Motor neuron (in vitro differentiated cells): ENCODE data around the gene LARGE1. TPM values are rescaled to one million over a fixed set of nuclear protein-coding genes. Genes with fewer than 3 reads are reported as not detected.
A peak's percentile ranks its signal among the peaks of the same experiment; 100 is the strongest.

Experiments
- ATAC-seq, 8 experiments: fragments of 200-7000 bp; cut with Tn5 transposase; replicated peaks in 6 of 8; 2 replicates each; pipeline ENCODE4 v1.8.0; 2021; ENCODE audit warnings: mild to moderate bottlenecking in 8 of 8, moderate library complexity in 8 of 8
- H3K27ac ChIP-seq, 2 donors: fragments of 250-450 bp; sonication (Bioruptor Pico); 2 replicates each; pipeline ENCODE4 v1.9.0; 2021; ENCODE audit warnings: antibody characterized with exemption in 2 of 2, mild to moderate bottlenecking in 2 of 2, moderate library complexity in 1 of 2
- H3K4me1 ChIP-seq, 2 donors: fragments of 250-450 bp; sonication (Bioruptor Pico); replicated peaks in 1 of 2; 2 replicates each; pipeline ENCODE4 v1.6.1; 2021; ENCODE audit warnings: antibody characterized with exemption in 2 of 2, mild to moderate bottlenecking in 2 of 2, moderate library complexity in 1 of 2
- H3K4me3 ChIP-seq, 5 donors: fragments of 250-450 bp; sonication (Bioruptor Pico); 2 replicates each; pipeline ENCODE4 v1.9.0; 2021; ENCODE audit warnings: antibody characterized with exemption in 5 of 5, mild to moderate bottlenecking in 5 of 5, moderate library complexity in 4 of 5
- WGBS, 10 experiments: fragments of 450-650 bp; shearing (Covaris generic); methylation state at CpG; one replicate each; pipeline ENCODE4 v1.0.0; 2022; 5-methylcytosine and 5-hydroxymethylcytosine counted together
- in situ Hi-C, 9 experiments: fragments of 400-800 bp; cut with MboI; loops; one replicate each; pipeline ENCODE4 v1.15.0; 2021; ENCODE audit warnings: low sequenced_read_pairs in 9 of 9, low pct_unique_long_range_greater_than_20kb in 2 of 9; ENCODE audit not compliant: unreplicated experiment in 9 of 9
- total RNA-seq, 8 experiments: library from RNA; unstranded; fragments of 300-600 nt; gene quantifications; 2 replicates each; pipeline versions ENCODE4 v1.2.3 to v1.2.4, GENCODE V29; 2022

LARGE1 gene
- total RNA-seq, 8 experiments from 2014 or later, result 1.7 to 36.1 (median 20.6) TPM

GRCh38 chr22:33677536-33677935, 242.7 kb downstream of the LARGE1 start:
- Histone ChIP-seq H3K27ac (no peak overlapping the region), H3K4me3 (no peak overlapping the region), H3K4me1 (peaks cover 0 to 8% of the 10 kb centered on the region in 2 donors)
- 6 to 100% (median 79%) methylated on average over 1 to 4 of the region's 4 CpGs for WGBS, 10 experiments
- ATAC-seq, result no peak
- in situ Hi-C loops, result no loop called here

- no peak overlapping the region for H3K27ac ChIP-seq
- in situ Hi-C loops, result no loop called here
- H3K4me3 ChIP-seq, result no peak overlapping the region
- 0 to 83% (median 62%) methylated on average over 1 to 4 of the region's 4 CpGs; no CpG with 5 or more reads in 3 of the 10 experiments for WGBS, 10 experiments
- ATAC-seq, result no peak
- peaks cover 8 to 21% of the 10 kb centered on the region in 2 donors for H3K4me1 ChIP-seq
These were observed 245.9 kb downstream of the LARGE1 start for GRCh38 chr22:33674357-33674756.

- 24 to 77% (median 44%) methylated on average over 1 to 2 of the region's 2 CpGs; no CpG with 5 or more reads in 2 of the 10 experiments for WGBS, 10 experiments
- no peak overlapping the region for H3K4me3 ChIP-seq
- peaks cover 26 to 40% of the 10 kb centered on the region in 2 donors for H3K4me1 ChIP-seq
- peak in 5 of 8 experiments; percentile 31 to 71 (median 48) for ATAC-seq
- H3K27ac ChIP-seq, result peak overlapping the region in 1 of 2 donors; percentile 18
- in situ Hi-C loops, result no loop called here
These were observed 250.5 kb downstream of the LARGE1 start for GRCh38 chr22:33669746-33670145.

GRCh38 chr22:33666961-33667619, 253.2 kb downstream of the LARGE1 start:
- peak in 5 of 8 experiments; percentile 36 to 62 (median 55) for ATAC-seq
- H3K27ac ChIP-seq, result peak overlapping the region; percentile 1 to 30
- WGBS, 10 experiments, result 0 to 76% (median 40%) methylated on average over 1 to 5 of the region's 6 CpGs; no CpG with 5 or more reads in 1 of the 10 experiments
- peaks cover 26 to 40% of the 10 kb centered on the region in 2 donors for H3K4me1 ChIP-seq
- H3K4me3 ChIP-seq, result no peak overlapping the region
- in situ Hi-C loops, result no loop called here

GRCh38 chr22:33666279-33666960, 253.9 kb downstream of the LARGE1 start:
- peak in 7 of 8 experiments; percentile 62 to 83 (median 72) for ATAC-seq
- Histone ChIP-seq H3K4me1 (peaks cover 26 to 40% of the 10 kb centered on the region in 2 donors), H3K27ac (peak overlapping the region; percentile 1 to 30), H3K4me3 (no peak overlapping the region)
- in situ Hi-C loops, result no loop called here
- 0 to 100% (median 21%) methylated on average over 1 to 4 of the region's 4 CpGs; no CpG with 5 or more reads in 5 of the 10 experiments for WGBS, 10 experiments

- Histone ChIP-seq H3K4me3 (no peak overlapping the region), H3K4me1 (peaks cover 14 to 27% of the 10 kb centered on the region in 2 donors), H3K27ac (no peak overlapping the region)
- WGBS, 10 experiments, result 0 to 100% (median 79%) methylated on average over 1 to 2 of the region's 2 CpGs; no CpG with 5 or more reads in 1 of the 10 experiments
- no peak for ATAC-seq
- in situ Hi-C loops, result no loop called here
These were observed 260.8 kb downstream of the LARGE1 start for GRCh38 chr22:33659448-33659847.

- in situ Hi-C loops, result no loop called here
- WGBS, 10 experiments, result 0 to 97% (median 52%) methylated on average over 2 to 3 of the region's 3 CpGs; no CpG with 5 or more reads in 1 of the 10 experiments
- Histone ChIP-seq H3K4me1 (peaks cover 14 to 34% of the 10 kb centered on the region in 2 donors), H3K4me3 (no peak overlapping the region), H3K27ac (no peak overlapping the region)
- peak in 7 of 8 experiments; percentile 30 to 96 (median 72) for ATAC-seq
These were observed 261.5 kb downstream of the LARGE1 start for GRCh38 chr22:33658775-33659174.

- in situ Hi-C loops, result no loop called here
- peak in 5 of 8 experiments; percentile 28 to 54 (median 42) for ATAC-seq
- WGBS, 10 experiments, result 53 to 100% (median 86%) methylated on average over 1 to 7 of the region's 8 CpGs; no CpG with 5 or more reads in 1 of the 10 experiments
- peaks cover 20 to 38% of the 10 kb centered on the region in 2 donors for H3K4me1 ChIP-seq
- H3K27ac ChIP-seq, result no peak overlapping the region
- H3K4me3 ChIP-seq, result no peak overlapping the region
These were observed 262.6 kb downstream of the LARGE1 start for GRCh38 chr22:33657670-33658069.

- peaks cover 23 to 40% of the 10 kb centered on the region in 2 donors for H3K4me1 ChIP-seq
- in situ Hi-C loops, result no loop called here
- ATAC-seq, result peak in 4 of 8 experiments; percentile 13 to 44 (median 28)
- H3K4me3 ChIP-seq, result no peak overlapping the region
- H3K27ac ChIP-seq, result no peak overlapping the region
- 12 to 95% (median 86%) methylated on average over 1 to 8 of the region's 8 CpGs for WGBS, 10 experiments
These were observed 263.3 kb downstream of the LARGE1 start for GRCh38 chr22:33656808-33657628.

- WGBS, 10 experiments, result 20 to 92% (median 62%) methylated on average over 1 to 8 of the region's 12 CpGs; no CpG with 5 or more reads in 1 of the 10 experiments
- ATAC-seq, result no peak
- Histone ChIP-seq H3K27ac (no peak overlapping the region), H3K4me3 (no peak overlapping the region), H3K4me1 (peaks cover 20 to 29% of the 10 kb centered on the region in 2 donors)
- in situ Hi-C loops, result no loop called here
These were observed 265.9 kb downstream of the LARGE1 start for GRCh38 chr22:33654173-33654895.

- H3K4me3 ChIP-seq, result no peak overlapping the region
- no peak overlapping the region for H3K27ac ChIP-seq
- peak in 3 of 8 experiments; percentile 18 to 66 (median 60) for ATAC-seq
- H3K4me1 ChIP-seq, result peaks cover 20 to 28% of the 10 kb centered on the region in 2 donors
- in situ Hi-C loops, result no loop called here
- WGBS, 10 experiments, result 61 to 100% (median 89%) methylated on average over 1 to 7 of the region's 8 CpGs; no CpG with 5 or more reads in 1 of the 10 experiments
These were observed 266.7 kb downstream of the LARGE1 start for GRCh38 chr22:33653532-33654063.

- Histone ChIP-seq H3K27ac (no peak overlapping the region), H3K4me3 (no peak overlapping the region), H3K4me1 (peaks cover 19 to 24% of the 10 kb centered on the region in 2 donors)
- WGBS, 10 experiments, result 30 to 56% (median 43%) methylated on average over 2 to 5 of the region's 5 CpGs; no CpG with 5 or more reads in 3 of the 10 experiments
- peak in 5 of 8 experiments; percentile 77 to 84 (median 82) for ATAC-seq
- in situ Hi-C loops, result no loop called here
These were observed 267.7 kb downstream of the LARGE1 start for GRCh38 chr22:33652615-33653014.
